Ishikawa (cell line): ENCODE results near the gene SLC30A2.

Source experiments
- CEBPB ChIP-seq: IDR thresholded peaks from 2 replicates; pipeline ENCODE4 v1.6.1; 2012
- CREB1 ChIP-seq: IDR thresholded peaks from 2 replicates; pipeline ENCODE4 v1.6.1; 2012; ENCODE audit warnings: low read depth
- EGR1 ChIP-seq: IDR thresholded peaks from 2 replicates; pipeline ENCODE4 v1.6.1; 2012
- EP300 ChIP-seq: IDR thresholded peaks from 2 replicates; pipeline ENCODE4 v1.6.1; 2012; ENCODE audit warnings: borderline replicate concordance
- FOXM1 ChIP-seq: IDR thresholded peaks from 2 replicates; pipeline ENCODE4 v1.6.1; 2012; ENCODE audit warnings: low read depth, borderline replicate concordance
- NFIC ChIP-seq: IDR thresholded peaks from 2 replicates; pipeline ENCODE4 v1.6.1; 2012
- RAD21 ChIP-seq: IDR thresholded peaks from 2 replicates; pipeline ENCODE4 v1.6.1; 2012; ENCODE audit warnings: low read depth
- REST ChIP-seq: IDR thresholded peaks from 2 replicates; pipeline ENCODE4 v1.6.1; 2012; ENCODE audit warnings: low read depth, mild to moderate bottlenecking
- TAF1 ChIP-seq: IDR thresholded peaks from 2 replicates; pipeline ENCODE4 v1.6.1; 2012; ENCODE audit warnings: low read depth, mild to moderate bottlenecking
- TCF12 ChIP-seq: IDR thresholded peaks from 2 replicates; pipeline ENCODE4 v1.6.1; 2012; ENCODE audit warnings: low read depth
- TEAD4 ChIP-seq: IDR thresholded peaks from 2 replicates; pipeline ENCODE4 v1.6.1; 2012
- USF1 ChIP-seq: IDR thresholded peaks from 2 replicates; pipeline ENCODE4 v1.6.1; 2012
- YY1 ChIP-seq: IDR thresholded peaks from 2 replicates; pipeline ENCODE4 v1.6.1; 2012; ENCODE audit warnings: low read depth
- ZBTB7A ChIP-seq: IDR thresholded peaks from 2 replicates; pipeline ENCODE4 v1.6.1; 2012; ENCODE audit warnings: low read depth
- TF ChIP-seq, protein P1 (sequence below): IDR thresholded peaks from 2 replicates; pipeline ENCODE4 v1.6.1; 2012

Gene SLC30A2

GRCh38 chr1:26053718-26054560 lies 8.0 kb upstream of the SLC30A2 start:
- no peak for TF ChIP-seq ZBTB7A
- TF ChIP-seq TEAD4 = no peak
- TF ChIP-seq FOXM1 = no peak
- no peak for TF ChIP-seq NFIC

DNA sequence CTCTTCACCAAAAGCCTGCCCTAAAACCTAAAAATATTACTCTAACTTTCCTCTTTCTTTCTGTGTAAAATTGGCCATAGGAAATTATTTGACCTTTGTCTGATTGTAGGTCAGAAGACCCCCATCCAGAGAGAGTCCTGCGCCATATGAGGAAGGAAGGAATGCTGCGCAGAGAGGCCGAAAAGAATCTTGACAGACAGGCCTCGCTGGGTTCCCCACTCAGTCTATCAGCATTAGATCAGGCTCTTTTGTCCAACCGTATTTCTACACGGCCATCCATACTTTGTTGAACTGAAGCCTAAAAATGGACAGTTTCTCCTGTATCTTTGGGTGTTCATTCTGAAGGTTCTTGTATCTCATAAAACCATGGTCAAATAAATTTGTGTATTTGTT lies 4.3 kb upstream of the SLC30A2 start:
- TF ChIP-seq FOXM1 (no peak), CEBPB (no peak), TCF12 (no peak), TEAD4 (no peak), USF1 (no peak), EP300 (no peak), NFIC (no peak), CREB1 (no peak), REST (no peak), TAF1 (no peak), EGR1 (no peak), RAD21 (no peak), ZBTB7A (no peak), YY1 (no peak)
- TF ChIP-seq, protein P1, sequence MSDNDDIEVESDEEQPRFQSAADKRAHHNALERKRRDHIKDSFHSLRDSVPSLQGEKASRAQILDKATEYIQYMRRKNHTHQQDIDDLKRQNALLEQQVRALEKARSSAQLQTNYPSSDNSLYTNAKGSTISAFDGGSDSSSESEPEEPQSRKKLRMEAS = no peak

DNA sequence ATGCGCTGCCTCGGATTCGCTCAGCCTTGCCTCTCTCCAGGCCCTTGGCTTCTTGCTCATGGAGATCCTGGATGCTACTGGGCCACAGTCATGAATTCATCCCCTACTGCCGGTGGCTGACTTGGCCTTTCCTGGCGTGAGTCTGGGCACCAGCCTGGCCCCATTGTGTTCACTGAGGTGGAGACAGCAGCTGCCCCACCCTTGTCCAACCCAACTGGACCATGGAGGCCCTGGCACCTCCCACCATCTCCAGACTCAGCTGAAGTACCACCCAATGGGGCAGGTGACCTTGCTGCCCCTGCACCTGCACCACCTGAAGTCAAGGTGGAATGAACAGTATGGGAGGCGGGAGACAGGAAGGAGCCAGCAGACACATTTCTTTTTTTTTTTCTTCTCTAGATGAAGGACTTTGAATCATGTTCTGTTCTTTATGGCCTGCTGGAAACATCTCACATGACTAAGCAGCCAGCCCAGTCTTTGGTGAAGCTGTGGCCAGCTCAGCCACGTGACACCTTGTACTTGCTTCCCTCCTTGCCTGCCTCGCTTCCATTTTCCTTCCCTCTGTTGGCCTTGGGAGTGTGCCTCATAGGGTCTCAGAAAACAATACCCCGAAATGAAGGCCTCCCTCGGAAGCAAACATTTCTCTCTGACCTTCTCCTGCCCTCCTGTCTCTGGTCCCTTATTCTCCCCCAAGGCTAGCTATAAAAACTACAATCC lies 3.8 kb upstream of the SLC30A2 start:
- peak; percentile 87 for TF ChIP-seq USF1
- no peak for TF ChIP-seq REST
- TF ChIP-seq TEAD4 = no peak
- no peak for TF ChIP-seq CEBPB
- no peak for TF ChIP-seq YY1
- no peak for TF ChIP-seq CREB1
- no peak for TF ChIP-seq ZBTB7A

DNA sequence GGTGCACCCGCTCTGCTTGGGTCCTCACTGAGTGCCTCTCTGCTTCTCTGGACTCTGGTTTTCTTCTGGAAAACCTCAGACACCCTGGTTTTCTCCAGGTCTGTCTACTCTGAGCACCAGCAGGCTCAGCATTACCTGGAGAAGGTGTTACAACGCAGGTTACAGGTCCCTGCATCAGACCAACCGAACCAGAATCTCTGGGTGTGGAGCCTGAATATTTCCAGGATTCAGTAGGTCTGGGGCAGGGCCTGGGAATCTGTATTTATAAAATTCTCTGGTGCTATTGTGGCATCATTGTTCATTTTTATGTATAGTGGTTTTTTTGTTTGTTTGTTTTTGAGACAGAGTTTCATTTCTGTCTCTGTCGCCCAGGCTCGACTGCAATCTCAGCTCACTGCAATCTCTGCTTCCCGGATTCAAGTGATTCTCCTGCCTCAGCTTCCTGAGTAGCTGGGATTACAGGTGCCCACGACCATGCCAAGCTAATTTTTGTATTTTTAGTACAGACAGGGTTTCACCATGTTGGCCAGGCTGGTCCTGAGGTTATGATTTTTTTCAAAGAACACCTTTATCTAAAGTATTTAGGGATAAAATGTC lies 1.5 kb upstream of the SLC30A2 start:
- TF ChIP-seq CEBPB = no peak
- TF ChIP-seq TCF12 = no peak
- no peak for TF ChIP-seq REST
- TF ChIP-seq FOXM1 = no peak
- TF ChIP-seq NFIC = no peak
- no peak for TF ChIP-seq EGR1
- no peak for TF ChIP-seq YY1
- no peak for TF ChIP-seq EP300
- TF ChIP-seq RAD21 = no peak
- TF ChIP-seq TAF1 = no peak
- TF ChIP-seq, protein P1 = no peak
- no peak for TF ChIP-seq USF1
- no peak for TF ChIP-seq CREB1
- no peak for TF ChIP-seq ZBTB7A
- no peak for TF ChIP-seq TEAD4
